ENCODE measurements around the gene MMP24. TPM values are rescaled to one million over a fixed set of nuclear protein-coding genes. Genes with fewer than 3 reads are reported as not detected.

Gene MMP24
- total RNA-seq, 1 donor from 2014 or later: not detected

DNA sequence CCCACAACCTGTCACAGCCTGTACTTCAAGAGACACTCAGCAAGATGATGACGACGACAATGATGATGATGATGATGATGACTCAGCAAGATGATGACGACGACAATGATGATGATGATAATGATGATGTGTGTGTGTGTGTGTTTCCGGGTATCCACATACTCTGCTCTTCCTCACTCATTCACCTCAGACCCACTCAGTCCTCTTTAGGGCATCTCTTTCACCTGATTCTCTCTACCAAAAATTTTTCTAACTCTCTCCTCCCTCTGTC lies 59.3 kb downstream of the MMP24 start:
- no peak for ATAC-seq (ENCODE audit: low read depth)
- H3K27ac Mint-ChIP-seq: peak overlapping the region; percentile 55
- no peaks in the 10 kb centered on the region for H3K9me3 Mint-ChIP-seq
- no peak for TF ChIP-seq CTCF (IDR thresholded peaks at IDR 0.05)
- no peak for DNase-seq
- intact Hi-C loops (cut with micrococcal nuclease): loop anchor here (2.0 kb wide), 2 partner anchors 17 to 669 kb away; partner anchors contain the start of gene SCAND1
- no peaks in the 10 kb centered on the region for H3K27me3 Mint-ChIP-seq
- peaks cover 25% of the 10 kb centered on the region for H3K36me3 Mint-ChIP-seq (ENCODE audit: low read depth)
- ChIA-PET CTCF (no interaction called here), POLR2A (no interaction called here)
- H3K4me1 Mint-ChIP-seq: peaks cover 28% of the 10 kb centered on the region
- peak overlapping the region; percentile 90 for H3K4me3 Mint-ChIP-seq

- ATAC-seq (ENCODE audit: low read depth) (no peak), DNase-seq (no peak)
- no peaks in the 10 kb centered on the region for H3K9me3 Mint-ChIP-seq
- TF ChIP-seq CTCF (IDR thresholded peaks at IDR 0.05): no peak
- peak overlapping the region; percentile 90 for H3K4me3 Mint-ChIP-seq
- peak overlapping the region; percentile 55 for H3K27ac Mint-ChIP-seq
- intact Hi-C loops (cut with micrococcal nuclease): no loop called here
- POLR2A ChIA-PET: no interaction called here
- H3K4me1 Mint-ChIP-seq: peaks cover 28% of the 10 kb centered on the region
- H3K36me3 Mint-ChIP-seq (ENCODE audit: low read depth): peaks cover 25% of the 10 kb centered on the region
- no peaks in the 10 kb centered on the region for H3K27me3 Mint-ChIP-seq
- CTCF ChIA-PET: no interaction called here
These were observed 59.8 kb downstream of the MMP24 start for GRCh38 chr20:35286077-35286898.

- no peak for TF ChIP-seq CTCF (IDR thresholded peaks at IDR 0.05)
- no peaks in the 10 kb centered on the region for H3K9me3 Mint-ChIP-seq
- peaks cover 20% of the 10 kb centered on the region for H3K36me3 Mint-ChIP-seq (ENCODE audit: low read depth)
- intact Hi-C loops (cut with micrococcal nuclease): no loop called here
- ATAC-seq (ENCODE audit: low read depth) (no peak), DNase-seq (no peak)
- peaks cover 24% of the 10 kb centered on the region for H3K4me1 Mint-ChIP-seq
- H3K27ac Mint-ChIP-seq: no peak overlapping the region
- no peaks in the 10 kb centered on the region for H3K27me3 Mint-ChIP-seq
- H3K4me3 Mint-ChIP-seq: no peak overlapping the region
- POLR2A ChIA-PET: no interaction called here
- CTCF ChIA-PET: no interaction called here
These were observed 60.5 kb downstream of the MMP24 start for GRCh38 chr20:35286899-35287508.

- Mint-ChIP-seq H3K4me1 (peaks cover 19% of the 10 kb centered on the region), H3K36me3 (ENCODE audit: low read depth) (peaks cover 14% of the 10 kb centered on the region), H3K27ac (no peak overlapping the region), H3K4me3 (no peak overlapping the region), H3K27me3 (peaks cover 3% of the 10 kb centered on the region), H3K9me3 (no peaks in the 10 kb centered on the region)
- CTCF ChIA-PET: no interaction called here
- no peak for TF ChIP-seq CTCF (IDR thresholded peaks at IDR 0.05)
- intact Hi-C loops (cut with micrococcal nuclease): no loop called here
- ATAC-seq (ENCODE audit: low read depth) (no peak), DNase-seq (no peak)
- POLR2A ChIA-PET: no interaction called here
These were observed 61.2 kb downstream of the MMP24 start for GRCh38 chr20:35287509-35288324.
